Activated CD4-positive, alpha-beta T cell treated with anti-CD3 and anti-CD28 coated beads, Interleukin-2, amount 10 ng/mL, durations not matched to agents 7 days and 5 days (primary cell): Measurements from ENCODE around the gene MCOLN2. TPM values are rescaled to one million over a fixed set of nuclear protein-coding genes. Genes with fewer than 3 reads are reported as not detected.

ENCODE experiments used
- CTCF ChIA-PET: fragments of 350-600 bp; sonication (Branson Sonifier 250); formaldehyde crosslinking; loops from one replicate; lab custom pipeline; 2021; ENCODE audit warnings: antibody characterized with exemption; lab: Charles Lee
- POLR2A ChIA-PET: fragments of 350-600 bp; sonication (Branson Sonifier 250); formaldehyde crosslinking; loops from one replicate; lab custom pipeline; 2021; ENCODE audit warnings: antibody characterized with exemption; lab: Charles Lee
- DNase-seq: peaks from one replicate; pipeline ENCODE4 v3.0.0-alpha.2; 2020
- H3K27ac Mint-ChIP-seq: one replicate; pipeline ENCODE4 v1.8.0; 2021; ENCODE audit warnings: mild to moderate bottlenecking, moderate library complexity, mixed read lengths
- H3K27me3 Mint-ChIP-seq: one replicate; pipeline ENCODE4 v1.8.0; 2021; ENCODE audit warnings: mixed read lengths
- H3K36me3 Mint-ChIP-seq: one replicate; pipeline ENCODE4 v1.8.0; 2021; ENCODE audit warnings: low read depth, mixed read lengths
- H3K4me1 Mint-ChIP-seq: one replicate; pipeline ENCODE4 v1.8.0; 2021; ENCODE audit warnings: mixed read lengths
- H3K4me3 Mint-ChIP-seq: one replicate; pipeline ENCODE4 v1.8.0; 2021; ENCODE audit warnings: mild to moderate bottlenecking, moderate library complexity, mixed read lengths
- H3K9me3 Mint-ChIP-seq: one replicate; pipeline ENCODE4 v1.8.0; 2021; ENCODE audit warnings: mixed read lengths
- total RNA-seq, 2 experiments: library from RNA; stranded (reverse); gene quantifications; one replicate each; pipeline ENCODE4 v1.2.3, GENCODE V29; 2021

The MCOLN2 gene
- total RNA-seq: 10 to 100 TPM; 15.0 to 15.4 TPM

DNA sequence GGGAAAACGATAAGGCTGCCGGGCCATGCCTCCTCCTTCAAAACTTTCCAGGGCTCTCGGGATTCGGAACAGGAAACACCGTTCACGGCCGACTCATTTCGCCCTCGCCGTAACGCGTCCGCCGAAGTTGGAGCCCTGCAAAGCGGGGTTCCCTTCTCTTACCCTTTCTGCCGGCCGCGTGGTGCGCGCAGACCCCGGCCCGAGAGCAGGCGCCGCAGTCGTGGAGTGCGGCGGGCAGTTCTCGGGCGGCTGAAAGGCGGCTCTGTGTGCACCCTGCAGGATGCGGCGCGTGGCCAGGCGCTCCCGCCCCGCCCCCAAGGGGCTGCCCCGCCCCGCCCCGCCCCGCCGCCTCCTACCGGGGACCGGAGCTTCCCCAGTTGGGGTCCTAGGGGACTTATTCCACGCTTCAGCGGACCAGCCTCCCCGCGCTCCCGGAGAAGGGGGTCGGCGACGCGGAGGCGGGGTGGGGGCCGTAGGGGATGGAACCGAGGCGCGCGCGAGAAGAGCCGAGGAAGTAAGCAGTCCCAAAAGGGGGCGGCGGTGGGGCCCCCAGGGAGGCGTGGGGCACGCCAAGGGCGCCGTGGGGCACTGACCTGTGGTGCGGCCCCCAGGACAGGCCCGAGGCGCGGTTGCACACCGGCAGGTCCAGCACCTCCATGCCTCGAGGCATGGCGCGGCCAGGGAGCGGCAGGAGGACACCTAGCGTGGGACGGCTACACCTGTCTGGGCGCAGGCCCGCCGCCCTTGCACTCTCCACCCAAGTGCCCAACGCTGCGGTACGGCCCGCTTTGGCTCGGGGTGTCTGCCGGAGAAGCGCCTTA, at the start of gene MCOLN2:
Gene MCOLN2 (minus strand): TSS at position 268 of the 821 bp plus-strand sequence. CDS start 241 bp downstream, at position 27.
- CTCF ChIA-PET: interaction anchor here (0.6 to 3.0 kb wide), 2 partner anchors 45 to 52 kb away, joined by 3 to 13 read pairs; no protein-coding TSS in a partner anchor
- peak within 1 kb of the TSS; percentile 83 for H3K27ac Mint-ChIP-seq
- peak; percentile 60 for DNase-seq
- POLR2A ChIA-PET: no interaction called here
- no peaks in the 10 kb centered on the region for H3K9me3 Mint-ChIP-seq
- peak within 1 kb of the TSS; percentile 75 for H3K4me3 Mint-ChIP-seq
- peaks cover 12% of the 10 kb centered on the region for H3K36me3 Mint-ChIP-seq
- H3K4me1 Mint-ChIP-seq: peaks cover 58% of the 10 kb centered on the region
- peaks cover 36% of the 10 kb centered on the region for H3K27me3 Mint-ChIP-seq

DNA sequence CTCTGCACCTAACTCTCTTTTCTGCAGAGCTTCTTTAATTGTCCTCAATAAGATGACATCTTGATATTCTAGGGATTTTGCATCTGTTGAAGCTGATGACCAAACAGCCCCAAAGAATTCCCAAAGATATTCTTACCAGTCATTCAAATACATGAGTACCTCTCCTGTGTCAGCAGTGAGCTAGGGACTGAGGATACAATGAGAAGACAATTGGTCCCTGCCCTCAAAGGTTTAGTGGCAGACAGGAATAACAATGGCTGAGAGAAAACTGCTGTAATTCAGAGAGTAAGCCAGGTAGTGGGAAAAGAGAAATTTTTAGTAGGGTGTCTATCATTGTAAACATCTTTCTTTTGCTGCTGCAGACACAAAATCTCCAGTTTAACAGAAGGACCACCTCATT, 45.5 kb upstream of the MCOLN2 start:
- no peak for DNase-seq
- no peaks in the 10 kb centered on the region for H3K9me3 Mint-ChIP-seq
- POLR2A ChIA-PET: no interaction called here
- H3K27ac Mint-ChIP-seq: no peak overlapping the region
- H3K4me1 Mint-ChIP-seq: peaks cover 6% of the 10 kb centered on the region
- peaks cover 58% of the 10 kb centered on the region for H3K27me3 Mint-ChIP-seq
- no peak overlapping the region for H3K4me3 Mint-ChIP-seq
- CTCF ChIA-PET: interaction anchor here (0.6 to 1.2 kb wide), 3 partner anchors 10 to 58 kb away, joined by 3 to 4 read pairs (median 3); no protein-coding TSS in a partner anchor
- no peaks in the 10 kb centered on the region for H3K36me3 Mint-ChIP-seq

DNA sequence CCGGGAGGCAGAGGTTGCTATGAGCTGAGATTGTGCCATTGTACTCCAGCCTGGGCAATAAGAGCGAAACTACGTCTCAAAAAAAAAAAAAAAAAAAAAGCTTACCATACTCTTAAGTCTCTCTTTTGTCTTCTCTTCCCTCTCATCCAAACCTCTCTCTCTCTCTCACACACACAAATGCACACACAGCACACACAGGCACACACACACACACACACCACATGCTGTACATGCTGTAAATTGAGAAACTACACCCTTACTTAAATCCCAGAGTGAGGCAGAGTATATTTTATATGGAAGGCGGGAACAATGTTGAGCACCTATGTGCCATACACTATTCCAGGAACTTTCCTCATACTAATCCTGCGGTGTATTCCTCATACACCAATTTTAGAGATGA, 44.9 kb upstream of the MCOLN2 start:
- peaks cover under 1% of the 10 kb centered on the region for H3K36me3 Mint-ChIP-seq
- ChIA-PET POLR2A (no interaction called here), CTCF (no interaction called here)
- H3K4me1 Mint-ChIP-seq: no peaks in the 10 kb centered on the region
- H3K4me3 Mint-ChIP-seq: no peak overlapping the region
- no peaks in the 10 kb centered on the region for H3K9me3 Mint-ChIP-seq
- peaks cover 52% of the 10 kb centered on the region for H3K27me3 Mint-ChIP-seq
- H3K27ac Mint-ChIP-seq: no peak overlapping the region
- no peak for DNase-seq

DNA sequence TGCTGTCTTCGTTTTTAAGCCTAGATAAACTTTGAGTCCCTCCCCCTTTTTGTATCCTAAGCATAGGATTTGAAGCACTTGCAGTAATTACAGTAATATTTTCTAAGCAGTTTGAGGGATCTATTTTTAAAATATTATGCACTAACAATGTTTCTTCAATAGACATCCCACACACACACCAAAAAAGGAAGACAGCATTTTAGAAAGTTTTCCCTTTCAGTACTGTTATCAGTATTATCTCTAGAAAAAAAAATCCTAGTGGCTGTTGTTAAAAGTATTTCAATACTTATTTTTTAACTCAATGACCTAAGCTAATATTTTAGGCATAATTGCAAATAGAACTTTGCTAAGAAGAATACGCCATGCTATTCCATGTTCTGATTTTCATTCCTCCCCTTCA, 36.3 kb upstream of the MCOLN2 start:
- Mint-ChIP-seq H3K36me3 (peaks cover 3% of the 10 kb centered on the region), H3K27me3 (peaks cover 10% of the 10 kb centered on the region), H3K4me3 (no peak overlapping the region), H3K27ac (no peak overlapping the region), H3K4me1 (no peaks in the 10 kb centered on the region), H3K9me3 (no peaks in the 10 kb centered on the region)
- DNase-seq: no peak
- ChIA-PET POLR2A (no interaction called here), CTCF (interaction anchor here (1.0 to 1.7 kb wide), 3 partner anchors 9 to 90 kb away, joined by 3 to 7 read pairs (median 5); no protein-coding TSS in a partner anchor)

DNA sequence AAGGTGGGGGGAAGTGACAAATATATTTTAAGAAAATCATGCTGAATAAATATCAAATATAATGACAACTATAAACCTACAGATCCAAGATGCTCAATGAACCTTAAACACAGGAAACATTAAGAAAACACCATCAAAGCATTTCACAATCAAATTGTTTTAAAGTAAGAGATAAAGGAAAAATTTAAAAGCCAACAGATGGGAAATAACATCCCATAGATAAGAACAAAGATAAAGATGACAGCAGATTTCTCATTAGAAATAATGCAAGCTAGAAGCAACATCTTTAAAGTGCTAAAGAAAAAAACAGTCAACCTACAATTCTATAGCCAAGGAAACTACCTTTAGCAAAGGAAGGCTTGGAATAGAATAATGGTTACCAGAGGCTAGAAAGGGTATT, 33.6 kb upstream of the MCOLN2 start:
- ChIA-PET POLR2A (no interaction called here), CTCF (interaction anchor here (0.6 to 0.7 kb wide), 2 partner anchors 86 to 248 kb away, joined by 3 read pairs; no protein-coding TSS in a partner anchor)
- no peaks in the 10 kb centered on the region for H3K9me3 Mint-ChIP-seq
- no peak for DNase-seq
- H3K27ac Mint-ChIP-seq: no peak overlapping the region
- peaks cover 13% of the 10 kb centered on the region for H3K4me1 Mint-ChIP-seq
- H3K27me3 Mint-ChIP-seq: peaks cover 7% of the 10 kb centered on the region
- no peak overlapping the region for H3K4me3 Mint-ChIP-seq
- H3K36me3 Mint-ChIP-seq: no peaks in the 10 kb centered on the region

DNA sequence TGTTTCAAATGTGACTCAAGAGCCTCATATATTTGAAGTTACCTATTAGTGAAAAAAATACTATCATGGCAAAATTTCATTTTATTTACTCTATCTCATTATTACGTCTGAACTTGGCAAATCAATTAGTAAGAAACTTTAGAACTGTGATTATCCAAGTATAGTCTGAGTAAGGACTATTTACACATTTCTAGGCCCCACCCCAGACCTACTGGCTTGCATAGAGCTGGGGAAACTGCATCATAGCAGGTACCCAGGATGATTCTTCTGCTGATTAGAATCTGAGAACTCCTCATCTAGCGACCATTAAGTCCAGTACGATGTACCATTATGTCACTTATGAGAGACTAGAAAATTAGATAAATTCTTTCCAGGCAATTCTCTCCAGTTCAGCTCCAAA, 31.2 kb upstream of the MCOLN2 start:
- Mint-ChIP-seq H3K4me1 (peaks cover 13% of the 10 kb centered on the region), H3K4me3 (no peak overlapping the region), H3K27me3 (peaks cover 1% of the 10 kb centered on the region), H3K27ac (no peak overlapping the region), H3K9me3 (no peaks in the 10 kb centered on the region), H3K36me3 (no peaks in the 10 kb centered on the region)
- POLR2A ChIA-PET: no interaction called here
- CTCF ChIA-PET: interaction anchor here (1.1 to 2.0 kb wide), 8 partner anchors 10 to 83 kb away, joined by 3 to 20 read pairs (median 4); no protein-coding TSS in a partner anchor
- no peak for DNase-seq

DNA sequence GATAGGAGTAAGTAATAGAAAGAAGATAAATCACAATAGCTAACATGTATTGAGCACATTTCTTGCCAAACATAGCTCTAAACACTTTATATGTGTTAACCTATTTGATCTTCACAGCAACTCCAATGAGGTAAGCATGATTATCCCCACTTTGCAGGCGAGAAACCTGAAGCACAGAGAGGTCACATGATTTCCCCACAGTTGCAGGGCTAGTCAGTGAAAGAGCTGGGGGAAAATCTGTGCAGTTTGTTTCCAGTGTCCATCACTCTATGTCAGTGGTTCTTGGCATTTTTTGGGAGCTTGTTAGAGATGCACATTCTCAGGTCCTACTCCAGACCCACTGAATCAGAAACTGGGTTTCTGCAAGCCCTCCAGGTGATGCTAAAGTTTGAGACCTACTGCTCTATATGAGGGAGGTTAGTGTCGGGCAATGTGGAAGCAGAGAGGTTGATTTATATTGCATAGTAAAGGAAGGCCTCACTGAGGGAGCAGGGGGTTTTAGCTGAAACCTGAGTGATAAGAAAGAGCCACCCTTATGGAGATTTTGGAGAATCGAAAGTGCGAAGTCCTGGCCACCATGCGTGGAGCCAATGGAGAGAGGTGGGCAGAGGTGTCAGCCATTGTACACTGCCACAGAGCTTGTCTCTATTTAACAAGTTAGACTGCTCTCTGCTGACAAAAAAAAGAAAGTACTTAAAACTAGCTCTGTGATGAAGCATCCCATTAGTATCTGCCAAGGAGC, 30.5 kb upstream of the MCOLN2 start:
- ChIA-PET POLR2A (interaction anchor here (0.6 kb wide), 1 partner anchor 17 kb away, joined by 3 read pairs; no protein-coding TSS in a partner anchor), CTCF (interaction anchor here (0.9 to 2.0 kb wide), 11 partner anchors 9 to 91 kb away, joined by 3 to 20 read pairs (median 4); no protein-coding TSS in a partner anchor)
- Mint-ChIP-seq H3K9me3 (no peaks in the 10 kb centered on the region), H3K36me3 (no peaks in the 10 kb centered on the region), H3K4me1 (peaks cover 13% of the 10 kb centered on the region), H3K4me3 (no peak overlapping the region), H3K27ac (peak overlapping the region; percentile 85), H3K27me3 (no peaks in the 10 kb centered on the region)
- DNase-seq: peak; percentile 14

DNA sequence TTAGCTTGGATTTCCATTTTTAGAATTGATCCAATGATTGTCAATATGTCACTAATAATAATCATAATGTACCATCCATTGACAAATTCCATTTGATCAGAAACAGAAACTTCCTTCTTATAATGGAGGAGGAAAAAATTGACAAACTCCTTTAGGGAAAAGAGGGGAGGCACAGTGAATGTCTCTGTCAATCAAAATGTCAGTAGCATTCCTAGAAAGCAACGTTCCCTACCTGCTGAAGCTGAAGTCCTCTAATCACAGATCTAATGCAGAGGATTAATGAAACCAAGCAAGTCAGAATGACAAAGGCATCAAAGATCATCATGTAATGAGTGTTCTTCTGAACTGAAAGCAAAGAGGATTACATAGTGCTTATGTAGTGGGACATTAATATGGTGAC, 29.0 kb upstream of the MCOLN2 start:
- CTCF ChIA-PET: interaction anchor here (1.4 kb wide), 1 partner anchor 81 kb away, joined by 8 read pairs; no protein-coding TSS in a partner anchor
- H3K27me3 Mint-ChIP-seq: no peaks in the 10 kb centered on the region
- no peak for DNase-seq
- no peak overlapping the region for H3K4me3 Mint-ChIP-seq
- H3K27ac Mint-ChIP-seq: no peak overlapping the region
- POLR2A ChIA-PET: no interaction called here
- peaks cover 13% of the 10 kb centered on the region for H3K4me1 Mint-ChIP-seq
- no peaks in the 10 kb centered on the region for H3K36me3 Mint-ChIP-seq
- no peaks in the 10 kb centered on the region for H3K9me3 Mint-ChIP-seq

DNA sequence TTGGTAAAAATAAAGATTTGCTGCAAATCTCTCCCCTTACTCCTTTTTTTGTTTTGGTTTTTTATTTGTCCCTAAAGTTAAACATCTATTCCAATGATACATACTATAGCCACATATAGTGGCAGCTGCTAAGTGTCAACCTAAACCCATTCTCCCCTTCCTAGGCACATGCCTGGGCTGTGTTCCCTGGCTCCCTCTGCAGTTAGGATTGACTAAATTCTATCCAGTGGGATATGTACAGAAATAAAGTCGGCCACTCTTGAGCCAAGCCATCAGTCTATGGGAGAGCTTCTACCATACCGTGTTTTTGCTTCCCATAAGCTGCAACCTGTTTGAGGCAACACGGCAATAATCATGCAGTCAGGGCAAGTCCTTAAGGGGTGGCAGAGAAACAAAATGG, 27.8 kb upstream of the MCOLN2 start:
- Mint-ChIP-seq H3K27me3 (no peaks in the 10 kb centered on the region), H3K4me1 (peaks cover 13% of the 10 kb centered on the region), H3K36me3 (no peaks in the 10 kb centered on the region), H3K4me3 (no peak overlapping the region), H3K9me3 (no peaks in the 10 kb centered on the region), H3K27ac (no peak overlapping the region)
- POLR2A ChIA-PET: no interaction called here
- CTCF ChIA-PET: interaction anchor here (0.8 to 1.4 kb wide), 3 partner anchors 9 to 80 kb away, joined by 3 to 8 read pairs (median 3); no protein-coding TSS in a partner anchor
- no peak for DNase-seq

DNA sequence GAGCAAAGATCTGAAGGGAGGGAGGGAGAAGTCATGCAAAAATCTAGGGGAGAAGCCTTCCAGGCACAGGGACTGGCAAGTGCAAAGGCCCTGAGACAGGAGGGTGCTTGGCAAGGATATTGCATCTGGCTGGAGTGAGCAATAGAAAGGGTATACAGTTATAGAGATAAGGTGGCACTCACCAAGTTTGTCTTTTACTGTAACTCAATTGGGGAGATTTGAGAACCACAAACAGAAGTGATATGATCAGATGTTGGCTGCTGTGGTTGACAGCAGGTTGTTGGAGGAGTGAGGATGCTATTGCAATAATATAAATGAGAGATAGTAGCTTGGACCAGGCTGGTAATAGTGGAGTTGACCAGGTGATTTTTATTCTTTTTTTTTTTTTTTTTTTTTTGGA, 25.8 kb upstream of the MCOLN2 start:
- CTCF ChIA-PET: interaction anchor here (0.6 kb wide), 1 partner anchor 396 kb away, joined by 3 read pairs; no protein-coding TSS in a partner anchor
- no peak overlapping the region for H3K27ac Mint-ChIP-seq
- H3K4me3 Mint-ChIP-seq: no peak overlapping the region
- peaks cover 11% of the 10 kb centered on the region for H3K4me1 Mint-ChIP-seq
- DNase-seq: no peak
- H3K36me3 Mint-ChIP-seq: no peaks in the 10 kb centered on the region
- peaks cover 2% of the 10 kb centered on the region for H3K27me3 Mint-ChIP-seq
- POLR2A ChIA-PET: no interaction called here
- H3K9me3 Mint-ChIP-seq: no peaks in the 10 kb centered on the region

DNA sequence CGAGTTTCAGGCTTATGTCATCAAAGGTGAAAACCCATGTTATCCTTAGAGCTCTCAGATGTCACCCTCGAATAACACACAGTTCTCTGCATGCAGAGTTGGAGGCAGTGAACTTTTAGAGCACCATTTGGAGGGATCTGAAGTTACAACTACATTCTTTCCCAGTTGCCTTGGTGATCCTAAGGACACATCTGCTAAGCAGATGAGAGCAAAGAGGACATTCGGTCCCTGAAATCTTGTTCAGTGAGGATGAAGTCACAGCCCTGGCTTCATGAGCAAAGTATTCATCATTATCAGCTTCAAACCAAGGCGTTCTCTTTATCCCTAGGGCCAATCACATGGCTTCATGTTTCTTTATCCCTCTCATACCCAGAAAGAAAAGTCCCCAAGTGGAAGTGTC, 23.1 kb upstream of the MCOLN2 start:
- peaks cover 5% of the 10 kb centered on the region for H3K4me1 Mint-ChIP-seq
- no peak for DNase-seq
- no peaks in the 10 kb centered on the region for H3K9me3 Mint-ChIP-seq
- peaks cover 2% of the 10 kb centered on the region for H3K27me3 Mint-ChIP-seq
- POLR2A ChIA-PET: no interaction called here
- no peaks in the 10 kb centered on the region for H3K36me3 Mint-ChIP-seq
- CTCF ChIA-PET: interaction anchor here (0.7 to 1.6 kb wide), 2 partner anchors 16 to 55 kb away, joined by 3 to 4 read pairs; no protein-coding TSS in a partner anchor
- no peak overlapping the region for H3K27ac Mint-ChIP-seq
- H3K4me3 Mint-ChIP-seq: no peak overlapping the region

DNA sequence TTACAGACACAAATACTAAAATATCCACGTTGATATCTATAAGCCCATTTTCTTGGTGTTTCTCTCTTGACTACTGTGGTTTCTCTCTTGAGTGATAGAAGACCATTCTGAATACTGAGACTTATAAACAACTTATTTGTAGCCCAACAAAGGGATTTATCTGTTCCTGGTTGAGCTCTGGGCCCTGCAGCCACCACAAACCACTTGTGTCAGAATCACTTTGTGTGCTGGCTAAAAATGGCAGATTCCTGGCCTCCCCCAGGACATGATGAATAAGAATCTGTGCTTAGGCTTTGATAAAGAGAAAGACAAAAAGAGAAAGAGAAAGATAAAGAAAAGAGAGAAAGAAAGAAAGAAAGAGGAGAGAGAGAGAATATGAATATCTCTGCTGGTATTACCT, 18.9 kb upstream of the MCOLN2 start:
- DNase-seq: no peak
- peaks cover 26% of the 10 kb centered on the region for H3K27me3 Mint-ChIP-seq
- no peak overlapping the region for H3K4me3 Mint-ChIP-seq
- H3K36me3 Mint-ChIP-seq: peaks cover 5% of the 10 kb centered on the region
- CTCF ChIA-PET: interaction anchor here (1.2 to 1.5 kb wide), 2 partner anchors 9 to 71 kb away, joined by 3 read pairs; no protein-coding TSS in a partner anchor
- POLR2A ChIA-PET: no interaction called here
- H3K4me1 Mint-ChIP-seq: peaks cover 11% of the 10 kb centered on the region
- peaks cover 9% of the 10 kb centered on the region for H3K9me3 Mint-ChIP-seq
- H3K27ac Mint-ChIP-seq: no peak overlapping the region
